ENCODE data around the gene PEBP1. TPM values are rescaled to one million over a fixed set of nuclear protein-coding genes. Genes with fewer than 3 reads are reported as not detected.

Gene PEBP1
- total RNA-seq = 212 TPM

GRCh38 chr12:118135788-118136558 is at the start of gene PEBP1:
Gene PEBP1, plus strand, starts transcription at chr12:118136124. Its CDS starts 86 bp downstream, at chr12:118136210.

GRCh38 chr12:118103601-118104382 is 32.1 kb upstream of the PEBP1 start, which contains the start of gene VSIG10:
Gene VSIG10, minus strand, starts transcription at chr12:118104011. Its CDS starts 340 bp downstream, at chr12:118103671.

Other genes with a start within 250 kb of the PEBP1 start
- gene KSR2, start 167.1 kb upstream of the PEBP1 start, total RNA-seq = 1.1 TPM
- gene RFC5, start 119.4 kb upstream of the PEBP1 start, total RNA-seq = 25.1 TPM
- 36.3 TPM for gene WSB2, start 74.9 kb upstream of the PEBP1 start, total RNA-seq
- gene VSIG10, start 32.1 kb upstream of the PEBP1 start, total RNA-seq = 28.8 TPM
- 19.4 TPM for gene TAOK3, start 236.8 kb downstream of the PEBP1 start, total RNA-seq
- 51.2 TPM for gene SUDS3, start 240.4 kb downstream of the PEBP1 start, total RNA-seq